GM12875 (cell line): Measurements from ENCODE around the gene TREM2.

Experiments
- H3K4me3 ChIP-seq: one replicate; pipeline ENCODE4 v1.5.1; 2011; ENCODE audit warnings: low read depth, low read length, control low read depth
- TF ChIP-seq, protein P1 (sequence below): IDR thresholded peaks from 2 replicates; pipeline ENCODE4 v1.5.1; 2011; ENCODE audit warnings: low read depth, mild to moderate bottlenecking, control low read depth, inconsistent platforms, low read length, moderate library complexity, borderline replicate concordance; ENCODE audit not compliant: insufficient read depth

Gene TREM2

DNA sequence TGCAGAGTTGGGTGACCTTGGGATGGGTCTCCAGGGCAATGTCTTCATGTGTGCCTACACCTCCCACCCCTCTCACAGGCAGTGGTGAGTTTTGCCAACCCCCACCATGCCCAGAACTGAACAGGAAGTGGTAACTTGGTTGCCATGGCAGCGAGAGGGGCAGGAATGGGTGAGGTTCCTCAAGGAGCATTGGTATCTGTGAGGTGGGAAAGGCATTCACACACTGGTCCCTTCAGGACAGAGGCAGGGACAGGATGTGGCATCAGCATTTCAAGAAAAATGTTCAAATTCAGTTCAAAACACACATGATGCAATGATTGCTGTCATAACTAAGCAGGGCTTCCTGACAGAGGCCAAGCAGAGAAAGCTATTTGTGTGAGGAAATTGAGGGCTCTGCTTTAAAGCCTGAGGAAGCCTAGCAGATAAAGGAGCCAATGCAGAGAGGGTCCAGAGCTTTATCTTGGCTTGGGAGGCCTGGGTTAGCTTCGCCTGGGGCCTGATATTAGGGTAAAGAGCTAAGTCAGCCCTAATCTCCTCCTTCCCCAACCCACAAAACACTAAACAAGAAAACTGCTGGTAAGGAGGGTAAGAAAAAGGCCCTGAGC, 37.5 kb upstream of the TREM2 start:
- TF ChIP-seq, protein P1, sequence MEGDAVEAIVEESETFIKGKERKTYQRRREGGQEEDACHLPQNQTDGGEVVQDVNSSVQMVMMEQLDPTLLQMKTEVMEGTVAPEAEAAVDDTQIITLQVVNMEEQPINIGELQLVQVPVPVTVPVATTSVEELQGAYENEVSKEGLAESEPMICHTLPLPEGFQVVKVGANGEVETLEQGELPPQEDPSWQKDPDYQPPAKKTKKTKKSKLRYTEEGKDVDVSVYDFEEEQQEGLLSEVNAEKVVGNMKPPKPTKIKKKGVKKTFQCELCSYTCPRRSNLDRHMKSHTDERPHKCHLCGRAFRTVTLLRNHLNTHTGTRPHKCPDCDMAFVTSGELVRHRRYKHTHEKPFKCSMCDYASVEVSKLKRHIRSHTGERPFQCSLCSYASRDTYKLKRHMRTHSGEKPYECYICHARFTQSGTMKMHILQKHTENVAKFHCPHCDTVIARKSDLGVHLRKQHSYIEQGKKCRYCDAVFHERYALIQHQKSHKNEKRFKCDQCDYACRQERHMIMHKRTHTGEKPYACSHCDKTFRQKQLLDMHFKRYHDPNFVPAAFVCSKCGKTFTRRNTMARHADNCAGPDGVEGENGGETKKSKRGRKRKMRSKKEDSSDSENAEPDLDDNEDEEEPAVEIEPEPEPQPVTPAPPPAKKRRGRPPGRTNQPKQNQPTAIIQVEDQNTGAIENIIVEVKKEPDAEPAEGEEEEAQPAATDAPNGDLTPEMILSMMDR = no peak
- no peak overlapping the region for H3K4me3 ChIP-seq

DNA sequence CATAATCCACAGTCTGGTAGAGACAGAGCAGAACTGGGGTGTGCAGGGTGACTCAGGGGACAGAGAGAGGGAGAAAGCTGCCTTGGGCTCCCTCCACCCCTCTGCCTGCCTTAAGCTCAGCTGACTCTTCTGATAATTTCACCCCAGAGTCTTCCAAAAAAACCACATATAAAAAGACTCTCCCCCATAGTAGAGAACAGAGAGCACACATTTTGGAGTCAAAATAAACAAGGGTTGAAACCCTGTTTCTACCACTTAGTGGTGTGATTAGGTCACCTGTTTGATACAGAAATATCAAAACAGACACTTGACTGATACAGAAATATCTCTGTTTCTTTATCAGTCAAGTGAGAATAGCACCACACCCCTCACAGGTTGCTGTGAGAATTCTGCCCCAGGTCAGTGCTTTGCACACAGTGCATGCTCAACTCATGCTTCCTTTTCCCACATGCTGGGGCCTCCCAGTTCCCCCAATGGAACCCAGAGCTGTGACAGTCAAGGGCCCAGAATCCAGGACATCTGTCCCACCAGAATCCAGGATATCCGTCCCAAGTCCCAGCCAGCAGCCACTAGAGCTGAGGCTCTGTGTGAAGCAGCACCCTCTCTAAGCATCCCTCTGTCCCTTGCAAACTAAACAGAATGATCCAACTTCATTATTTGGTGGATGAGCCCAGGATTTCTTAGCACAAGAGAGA, 36.8 kb upstream of the TREM2 start:
- no peak overlapping the region for H3K4me3 ChIP-seq
- TF ChIP-seq, protein P1 = no peak

DNA sequence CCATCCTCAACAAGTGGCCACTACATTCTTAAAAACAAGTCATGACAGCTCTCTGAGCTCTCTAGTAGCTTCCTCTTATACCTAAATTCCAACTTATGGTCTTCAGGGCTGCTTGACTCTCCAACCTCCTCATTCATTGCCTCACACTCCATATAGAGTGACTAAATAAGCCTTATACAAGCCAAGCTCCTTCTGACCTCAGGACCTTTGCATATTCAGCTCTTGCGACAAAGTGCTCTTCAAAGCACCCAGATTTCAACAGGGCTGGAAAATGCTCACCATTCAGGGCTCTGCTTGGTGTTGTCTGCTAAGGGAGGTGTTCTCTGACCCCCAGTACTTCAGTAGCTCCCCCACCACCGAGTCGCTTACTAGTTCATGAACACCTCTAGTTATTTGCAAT, 34.3 kb upstream of the TREM2 start:
- TF ChIP-seq, protein P1 = no peak
- H3K4me3 ChIP-seq = no peak overlapping the region

DNA sequence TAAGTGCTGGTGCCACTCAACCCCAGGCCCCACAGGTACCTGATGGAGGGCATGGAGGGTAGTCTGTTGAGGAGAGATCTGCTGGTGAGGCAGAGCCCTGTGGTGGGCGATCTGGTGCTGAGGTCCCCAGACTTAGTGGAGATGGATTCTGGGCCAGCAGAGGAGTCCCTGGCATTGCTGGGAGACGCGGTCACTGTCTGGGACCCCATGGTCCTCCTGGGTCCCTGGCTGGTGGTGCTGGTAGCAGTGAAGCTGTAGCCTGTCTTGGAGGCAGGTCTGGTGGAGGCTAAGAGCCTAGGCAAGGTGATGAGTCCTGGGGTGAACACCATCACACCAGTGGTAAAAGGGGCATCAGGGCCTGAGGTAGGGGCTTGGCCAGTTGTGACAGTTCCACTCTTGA, 31.5 kb upstream of the TREM2 start:
- H3K4me3 ChIP-seq = no peak overlapping the region
- TF ChIP-seq, protein P1 = no peak

DNA sequence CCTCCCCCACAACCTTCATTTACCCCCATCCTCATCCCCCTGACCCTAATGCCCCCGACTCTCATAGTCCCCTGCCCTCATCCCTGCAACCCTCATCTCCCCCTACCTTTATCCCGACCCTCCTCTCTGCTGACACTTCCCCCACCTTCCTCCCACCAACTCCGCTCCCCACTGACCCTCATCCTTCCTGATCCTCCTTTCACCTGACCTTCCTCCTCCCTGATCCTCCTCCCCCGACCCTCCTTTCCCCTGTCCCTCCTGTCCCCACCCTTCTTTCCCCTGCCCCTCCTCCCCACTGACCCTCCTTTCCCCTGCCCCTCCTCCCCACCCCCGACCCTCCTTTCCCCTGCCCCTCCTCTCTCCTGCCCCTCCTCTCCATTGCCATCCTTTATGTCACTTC, 31.0 kb upstream of the TREM2 start:
- TF ChIP-seq, protein P1 = no peak
- H3K4me3 ChIP-seq = no peak overlapping the region

DNA sequence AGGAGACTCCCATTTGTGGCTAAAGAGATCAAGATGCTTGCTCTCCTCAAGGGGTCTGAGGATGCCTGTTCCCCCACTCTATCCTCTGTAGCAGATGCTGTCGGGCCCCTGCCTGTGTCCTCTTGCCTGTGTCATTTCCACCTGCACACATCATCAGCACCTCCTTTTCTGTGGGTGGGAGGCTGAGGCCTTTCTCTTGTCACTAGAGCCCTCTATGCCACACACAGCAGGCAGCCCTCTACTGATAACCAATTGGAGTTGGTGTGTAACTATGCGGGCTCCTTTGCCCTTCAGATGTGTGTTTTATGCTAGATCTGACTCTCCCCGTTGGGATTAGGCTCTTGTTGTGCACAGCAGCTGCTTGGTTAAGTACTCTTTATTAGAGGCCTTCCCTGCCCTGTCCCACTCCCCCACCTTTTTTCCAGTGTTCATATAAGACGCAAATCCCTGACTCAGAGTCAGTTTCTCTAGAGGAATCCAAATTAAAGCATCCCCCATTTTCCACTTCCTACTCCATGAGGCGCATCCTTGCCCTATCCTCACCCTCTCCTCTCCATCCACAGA, 30.3 kb upstream of the TREM2 start:
- H3K4me3 ChIP-seq = no peak overlapping the region

DNA sequence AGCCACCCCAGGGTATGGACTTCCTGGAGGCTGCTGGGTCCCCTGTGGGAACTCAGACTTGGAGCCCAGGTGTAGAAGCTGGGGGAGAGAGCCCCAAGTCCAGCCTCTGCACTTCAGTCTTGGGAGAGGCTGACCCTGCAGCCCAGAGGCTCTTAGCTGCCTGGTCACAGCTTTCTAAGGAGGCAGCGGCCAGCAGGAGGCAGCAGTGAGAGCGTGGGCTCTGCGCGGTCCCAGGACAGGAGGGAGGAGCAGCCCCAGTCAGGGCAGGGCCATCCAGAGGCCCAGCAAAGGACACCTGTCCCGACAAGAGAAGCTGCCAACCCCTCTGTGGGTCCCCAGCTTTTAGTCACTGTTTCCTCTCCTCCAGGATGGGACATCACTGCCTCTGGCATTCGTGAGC, 28.7 kb upstream of the TREM2 start:
- TF ChIP-seq, protein P1 = peak; percentile 48; the same call in 1 of the 2 replicates
- H3K4me3 ChIP-seq = no peak overlapping the region

More for the DNA sequence above, 30.3 kb upstream of the TREM2 start:
- TF ChIP-seq, protein P1 = no peak
